Measurements from ENCODE around the gene TBX5.
"Not testable (repeated sequence)": the region's sequence is repeated elsewhere in the genome, so short reads cannot be mapped to it uniquely, and the experiment has no call there.

TBX5 gene

DNA sequence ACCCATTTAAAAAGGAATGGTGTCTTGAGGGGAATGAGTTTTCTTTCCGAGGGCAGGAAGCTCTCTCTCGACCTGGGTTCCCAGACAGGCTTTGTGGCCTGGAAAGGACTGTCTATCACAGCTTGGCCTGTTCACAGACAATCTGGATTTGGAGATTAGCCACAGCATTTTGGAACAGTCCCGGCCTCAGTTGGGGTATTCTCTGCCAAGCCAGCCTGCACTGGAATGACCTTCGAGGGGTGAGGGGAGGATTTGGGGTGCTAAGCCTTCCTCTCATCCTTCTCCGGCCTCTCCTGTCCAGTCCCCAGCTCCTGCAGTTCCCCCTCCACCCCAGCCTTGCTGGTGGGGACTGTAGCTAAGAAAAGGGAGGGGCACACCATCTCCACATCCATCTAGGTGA lies 13.0 kb downstream of the TBX5 start:
- Histone ChIP-seq H3K4me1 (ENCODE audit: control insufficient read depth, insufficient read depth, low read length) (peaks cover 15% of the 10 kb centered on the region), H3K4me3 (ENCODE audit: low read depth, low read length) (no peak overlapping the region), H3K9me3 (ENCODE audit: control insufficient read depth, insufficient read depth, low read length) (no peaks in the 10 kb centered on the region), H3K9ac (ENCODE audit: low read depth, low read length) (no peak overlapping the region), H3K27me3 (ENCODE audit: control insufficient read depth, insufficient read depth, low read length) (peaks cover 75% of the 10 kb centered on the region), H3K36me3 (ENCODE audit: control insufficient read depth, insufficient read depth, low read length) (no peaks in the 10 kb centered on the region)

DNA sequence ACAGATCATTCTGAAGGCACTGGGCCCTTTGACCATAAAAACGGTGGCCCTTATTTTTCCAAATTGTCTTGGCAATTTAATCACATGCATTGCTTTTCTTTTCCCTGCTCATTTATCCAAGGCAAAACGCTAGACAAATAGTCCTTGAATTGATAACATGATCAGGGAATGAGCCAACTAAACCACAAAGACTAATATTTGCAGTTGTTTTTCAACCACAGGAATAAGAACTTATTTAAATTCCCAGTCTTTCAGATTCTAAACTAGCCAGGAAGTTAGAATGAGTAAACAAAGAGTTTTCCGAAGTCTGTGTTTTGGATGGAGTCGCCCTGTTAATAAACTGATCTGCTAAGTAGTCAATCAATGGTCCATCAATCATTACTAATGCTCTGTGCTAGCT lies 14.9 kb downstream of the TBX5 start:
- peaks cover 15% of the 10 kb centered on the region for H3K4me1 ChIP-seq (ENCODE audit: control insufficient read depth, insufficient read depth, low read length)
- no peaks in the 10 kb centered on the region for H3K36me3 ChIP-seq (ENCODE audit: control insufficient read depth, insufficient read depth, low read length)
- peaks cover 57% of the 10 kb centered on the region for H3K27me3 ChIP-seq (ENCODE audit: control insufficient read depth, insufficient read depth, low read length)
- no peak overlapping the region for H3K4me3 ChIP-seq (ENCODE audit: low read depth, low read length)
- no peaks in the 10 kb centered on the region for H3K9me3 ChIP-seq (ENCODE audit: control insufficient read depth, insufficient read depth, low read length)
- H3K9ac ChIP-seq (ENCODE audit: low read depth, low read length): no peak overlapping the region

DNA sequence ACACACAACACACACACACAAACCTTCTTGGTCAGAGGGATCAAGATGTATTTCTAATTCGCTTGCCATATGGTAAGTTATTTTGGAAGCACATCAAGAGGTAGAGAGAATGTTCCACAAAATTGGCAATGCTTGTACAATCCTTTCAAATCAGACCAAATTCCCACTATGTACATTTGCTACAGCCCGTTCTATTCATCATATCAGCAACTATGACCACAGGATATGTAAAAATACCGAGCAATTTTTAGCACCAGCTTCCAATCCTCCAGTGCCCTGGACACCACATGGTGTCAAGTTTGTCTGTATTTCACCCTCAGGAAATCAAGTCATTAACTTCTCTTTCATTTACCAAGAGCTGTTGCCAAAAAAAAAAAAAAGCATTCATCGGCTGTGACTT lies 21.2 kb downstream of the TBX5 start:
- H3K27me3 ChIP-seq (ENCODE audit: control insufficient read depth, insufficient read depth, low read length): no peaks in the 10 kb centered on the region
- H3K9ac ChIP-seq (ENCODE audit: low read depth, low read length): no peak overlapping the region
- no peak overlapping the region for H3K4me3 ChIP-seq (ENCODE audit: low read depth, low read length)
- no peaks in the 10 kb centered on the region for H3K9me3 ChIP-seq (ENCODE audit: control insufficient read depth, insufficient read depth, low read length)
- no peaks in the 10 kb centered on the region for H3K4me1 ChIP-seq (ENCODE audit: control insufficient read depth, insufficient read depth, low read length)
- H3K36me3 ChIP-seq (ENCODE audit: control insufficient read depth, insufficient read depth, low read length): no peaks in the 10 kb centered on the region

DNA sequence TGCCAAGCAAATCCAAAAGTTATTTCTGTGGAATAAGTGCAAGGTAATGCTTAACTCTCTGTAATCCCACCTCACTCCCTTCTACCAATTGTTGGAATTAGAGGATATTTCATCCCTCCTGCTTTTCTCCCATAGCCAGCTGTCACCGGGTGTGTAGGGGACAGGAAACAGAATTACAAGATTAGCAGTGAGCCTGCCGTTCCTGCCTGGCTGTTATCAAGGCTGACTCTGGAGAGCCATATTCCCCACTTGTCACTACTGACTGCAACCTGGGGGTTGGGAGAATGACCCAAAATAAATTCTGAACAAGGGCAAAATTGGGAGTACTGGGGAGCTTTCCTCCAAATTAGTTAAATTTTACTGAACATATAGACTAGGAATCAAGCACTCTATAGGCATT lies 24.8 kb downstream of the TBX5 start:
- no peaks in the 10 kb centered on the region for H3K36me3 ChIP-seq (ENCODE audit: control insufficient read depth, insufficient read depth, low read length)
- no peak overlapping the region for H3K9ac ChIP-seq (ENCODE audit: low read depth, low read length)
- no peak overlapping the region for H3K4me3 ChIP-seq (ENCODE audit: low read depth, low read length)
- H3K4me1 ChIP-seq (ENCODE audit: control insufficient read depth, insufficient read depth, low read length): no peaks in the 10 kb centered on the region
- peaks cover 4% of the 10 kb centered on the region for H3K27me3 ChIP-seq (ENCODE audit: control insufficient read depth, insufficient read depth, low read length)
- no peaks in the 10 kb centered on the region for H3K9me3 ChIP-seq (ENCODE audit: control insufficient read depth, insufficient read depth, low read length)

DNA sequence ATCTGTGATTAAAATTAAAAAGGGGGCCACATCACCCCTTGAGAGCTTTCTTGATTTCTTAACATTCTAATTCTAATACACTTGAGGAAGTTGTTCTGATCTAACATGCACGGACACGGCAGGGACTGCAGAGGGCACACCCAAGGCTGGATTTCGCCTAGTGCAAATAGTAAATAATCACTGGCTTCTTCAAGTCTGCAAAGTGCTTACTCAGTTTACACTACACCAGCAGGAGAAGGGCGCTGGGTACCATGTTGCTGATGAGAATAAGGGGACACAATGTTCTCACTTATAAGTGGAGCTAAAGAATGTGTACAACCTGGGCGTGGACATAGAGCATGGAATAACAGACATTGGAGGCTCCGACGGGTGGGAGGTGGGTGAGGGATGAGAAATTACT lies 34.2 kb downstream of the TBX5 start:
- Histone ChIP-seq H3K9ac (ENCODE audit: low read depth, low read length) (no peak overlapping the region), H3K27me3 (ENCODE audit: control insufficient read depth, insufficient read depth, low read length) (peaks cover 2% of the 10 kb centered on the region)

DNA sequence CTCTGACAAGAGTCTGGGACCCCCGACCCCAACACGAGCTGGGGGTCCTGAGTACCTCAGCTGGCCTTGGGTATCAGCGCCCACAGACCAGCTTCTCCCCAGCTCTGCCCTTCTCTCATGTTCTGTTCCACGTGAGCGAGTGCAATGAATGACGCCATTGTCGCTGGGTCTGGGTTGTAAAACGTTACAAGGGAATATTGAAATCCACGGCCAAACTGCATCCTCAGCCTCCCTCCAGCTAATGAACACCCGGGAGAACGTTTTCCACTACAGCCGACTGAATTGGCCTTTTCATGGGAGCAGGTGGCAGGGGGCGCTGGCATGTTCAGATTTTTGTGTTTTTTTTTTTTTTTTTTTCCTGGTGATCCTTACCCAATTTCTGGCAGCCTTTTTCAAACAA lies 34.7 kb downstream of the TBX5 start:
- Histone ChIP-seq H3K9me3 (ENCODE audit: control insufficient read depth, insufficient read depth, low read length) (no peaks in the 10 kb centered on the region), H3K27me3 (ENCODE audit: control insufficient read depth, insufficient read depth, low read length) (peaks cover 2% of the 10 kb centered on the region), H3K4me1 (ENCODE audit: control insufficient read depth, insufficient read depth, low read length) (no peaks in the 10 kb centered on the region), H3K36me3 (ENCODE audit: control insufficient read depth, insufficient read depth, low read length) (no peaks in the 10 kb centered on the region), H3K4me3 (ENCODE audit: low read depth, low read length) (no peak overlapping the region), H3K9ac (ENCODE audit: low read depth, low read length) (no peak overlapping the region)

More for the DNA sequence above, 34.2 kb downstream of the TBX5 start:
- H3K4me3 ChIP-seq (ENCODE audit: low read depth, low read length): no peak overlapping the region
- no peaks in the 10 kb centered on the region for H3K9me3 ChIP-seq (ENCODE audit: control insufficient read depth, insufficient read depth, low read length)
- H3K36me3 ChIP-seq (ENCODE audit: control insufficient read depth, insufficient read depth, low read length): no peaks in the 10 kb centered on the region
- no peaks in the 10 kb centered on the region for H3K4me1 ChIP-seq (ENCODE audit: control insufficient read depth, insufficient read depth, low read length)

DNA sequence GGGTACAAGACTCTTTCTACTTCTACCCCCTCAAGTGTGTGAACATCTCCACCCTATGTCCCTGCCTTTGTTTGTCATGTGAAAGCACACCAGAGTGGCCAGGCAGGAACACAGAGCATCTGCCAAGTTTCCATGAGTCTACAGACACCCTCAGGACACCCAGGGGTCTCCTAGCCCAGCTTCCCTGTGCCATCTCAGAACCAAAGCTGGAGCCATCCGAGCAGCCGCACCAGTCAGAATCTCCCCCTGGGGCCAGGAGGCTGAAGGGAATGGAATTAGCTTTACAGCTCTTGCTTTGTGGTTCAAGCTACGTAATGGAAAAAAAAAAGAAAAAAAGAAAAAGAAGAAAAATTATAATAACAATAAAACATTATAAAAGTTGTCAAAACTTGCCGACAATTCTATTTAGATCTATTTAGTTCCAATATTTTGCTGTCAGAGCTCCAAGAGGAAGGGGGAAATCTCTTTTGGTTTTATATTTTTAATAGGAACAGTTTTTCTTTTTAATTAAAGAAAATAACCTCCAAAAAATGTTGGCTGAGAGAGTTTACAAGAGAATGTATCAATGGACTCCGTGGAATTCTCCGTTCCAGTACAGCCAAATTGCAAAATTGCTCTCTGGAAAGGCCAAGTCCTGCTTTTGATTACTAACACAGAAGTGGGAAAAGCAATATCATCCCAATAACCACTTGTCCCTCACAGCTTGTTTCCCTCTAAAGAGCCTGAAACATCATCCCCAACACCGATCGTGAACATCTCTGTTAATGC lies 37.1 kb downstream of the TBX5 start:
- Histone ChIP-seq H3K9me3 (ENCODE audit: control insufficient read depth, insufficient read depth, low read length) (no peaks in the 10 kb centered on the region), H3K4me3 (ENCODE audit: low read depth, low read length) (no peak overlapping the region), H3K27me3 (ENCODE audit: control insufficient read depth, insufficient read depth, low read length) (peaks cover 2% of the 10 kb centered on the region), H3K4me1 (ENCODE audit: control insufficient read depth, insufficient read depth, low read length) (no peaks in the 10 kb centered on the region), H3K9ac (ENCODE audit: low read depth, low read length) (no peak overlapping the region), H3K36me3 (ENCODE audit: control insufficient read depth, insufficient read depth, low read length) (no peaks in the 10 kb centered on the region)

DNA sequence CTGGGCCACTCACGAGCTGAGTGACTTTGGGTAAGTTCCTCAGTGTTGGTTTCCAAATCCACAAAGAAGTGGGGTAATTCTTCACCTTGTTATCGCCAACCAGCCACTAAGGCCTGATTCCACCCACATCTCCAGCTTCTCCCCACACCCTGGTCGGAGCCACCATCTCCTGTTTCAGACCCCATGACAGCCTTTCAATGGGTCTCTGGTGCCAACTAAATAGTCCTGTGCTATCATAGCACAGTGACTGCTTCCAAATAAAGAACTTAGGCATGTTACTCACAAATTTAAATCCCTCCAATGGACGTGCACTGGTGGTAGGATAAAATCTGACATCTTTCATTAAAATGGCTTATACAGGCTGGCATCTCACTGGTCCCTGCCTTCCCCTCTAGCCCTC lies 44.0 kb downstream of the TBX5 start:
- Histone ChIP-seq H3K9ac (ENCODE audit: low read depth, low read length) (no peak overlapping the region), H3K4me3 (ENCODE audit: low read depth, low read length) (no peak overlapping the region), H3K27me3 (ENCODE audit: control insufficient read depth, insufficient read depth, low read length) (no peaks in the 10 kb centered on the region), H3K36me3 (ENCODE audit: control insufficient read depth, insufficient read depth, low read length) (no peaks in the 10 kb centered on the region), H3K9me3 (ENCODE audit: control insufficient read depth, insufficient read depth, low read length) (no peaks in the 10 kb centered on the region), H3K4me1 (ENCODE audit: control insufficient read depth, insufficient read depth, low read length) (no peaks in the 10 kb centered on the region)

DNA sequence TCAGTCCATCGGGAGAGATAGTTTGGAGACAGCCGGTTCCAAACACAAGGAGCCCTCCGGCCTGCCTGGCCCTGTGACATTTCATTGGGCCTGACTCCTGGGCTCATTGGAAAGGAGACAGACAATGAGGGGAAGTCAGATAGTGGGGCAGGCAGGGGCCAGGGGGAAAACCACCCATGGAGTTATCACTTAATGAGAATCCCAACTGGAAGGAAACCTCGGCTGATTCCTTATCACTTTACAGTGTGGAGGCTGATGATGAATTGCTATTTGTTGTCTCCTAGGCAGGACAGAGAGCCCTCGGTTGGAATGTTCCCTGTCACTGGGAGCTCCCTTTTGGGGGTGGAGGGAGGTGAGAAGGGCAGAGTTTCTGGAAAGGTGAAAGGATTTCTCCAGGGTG lies 44.4 kb downstream of the TBX5 start:
- Histone ChIP-seq H3K27me3 (ENCODE audit: control insufficient read depth, insufficient read depth, low read length) (no peaks in the 10 kb centered on the region), H3K9ac (ENCODE audit: low read depth, low read length) (no peak overlapping the region), H3K36me3 (ENCODE audit: control insufficient read depth, insufficient read depth, low read length) (no peaks in the 10 kb centered on the region), H3K4me3 (ENCODE audit: low read depth, low read length) (no peak overlapping the region), H3K4me1 (ENCODE audit: control insufficient read depth, insufficient read depth, low read length) (no peaks in the 10 kb centered on the region), H3K9me3 (ENCODE audit: control insufficient read depth, insufficient read depth, low read length) (no peaks in the 10 kb centered on the region)

DNA sequence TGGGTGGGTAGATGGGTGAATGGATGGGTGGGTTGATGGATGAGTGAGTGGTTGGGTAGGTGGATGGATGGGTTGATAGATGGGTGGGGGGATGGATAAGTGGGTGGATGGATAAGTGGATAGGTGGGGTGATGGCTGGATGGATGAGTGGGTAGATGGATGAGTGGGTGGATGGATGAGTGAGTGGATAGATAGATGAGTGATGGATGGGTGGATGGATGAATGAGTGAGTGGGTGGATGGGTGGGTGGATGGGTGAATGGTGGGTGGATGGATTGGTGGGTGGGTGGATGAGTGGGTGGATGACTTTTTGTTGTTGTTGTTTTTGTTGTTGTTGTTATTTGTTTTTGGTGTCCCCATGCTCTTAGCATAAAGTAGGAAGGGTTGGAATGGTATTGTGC lies 45.5 kb downstream of the TBX5 start:
- Histone ChIP-seq H3K36me3 (ENCODE audit: control insufficient read depth, insufficient read depth, low read length) (no peaks in the 10 kb centered on the region), H3K9me3 (ENCODE audit: control insufficient read depth, insufficient read depth, low read length) (no peaks in the 10 kb centered on the region), H3K4me3 (ENCODE audit: low read depth, low read length) (no peak overlapping the region), H3K27me3 (ENCODE audit: control insufficient read depth, insufficient read depth, low read length) (no peaks in the 10 kb centered on the region), H3K9ac (ENCODE audit: low read depth, low read length) (no peak overlapping the region), H3K4me1 (ENCODE audit: control insufficient read depth, insufficient read depth, low read length) (no peaks in the 10 kb centered on the region)

DNA sequence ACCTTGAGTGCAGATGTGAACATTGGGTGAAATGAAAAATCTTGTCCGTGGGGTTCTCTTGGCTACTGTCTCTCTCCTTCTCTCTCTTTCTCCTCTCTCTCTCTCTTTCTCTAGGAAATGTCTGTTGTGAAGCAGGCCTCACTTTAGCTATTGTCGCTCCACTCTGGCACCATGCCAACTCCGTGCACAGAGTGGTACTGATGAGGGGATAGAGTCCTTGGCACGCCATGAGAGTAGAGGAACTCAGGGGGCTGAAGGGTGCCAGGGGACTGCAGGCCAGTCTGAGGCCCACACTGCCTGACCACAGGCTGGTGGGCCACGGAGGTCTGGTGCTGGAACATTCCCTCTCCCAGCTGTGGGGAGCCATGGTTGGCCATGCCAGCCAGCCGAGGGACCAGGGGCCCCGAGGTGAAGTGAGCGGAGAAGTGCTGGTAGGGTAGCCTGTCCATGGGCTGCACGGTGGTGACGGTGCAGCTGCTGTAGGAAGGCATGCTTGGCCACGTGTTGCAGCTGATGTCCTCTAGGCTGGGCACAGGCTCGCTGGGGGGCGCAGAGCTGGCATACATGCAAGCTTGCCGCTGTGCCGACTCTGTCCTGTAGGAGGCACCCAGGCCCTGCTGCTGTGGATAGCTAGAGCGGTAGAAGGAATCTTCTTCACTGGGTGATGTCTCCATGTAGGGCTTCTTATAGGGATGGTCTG lies 50.4 kb downstream of the TBX5 start:
- H3K36me3 ChIP-seq (ENCODE audit: control insufficient read depth, insufficient read depth, low read length): no peaks in the 10 kb centered on the region
- no peaks in the 10 kb centered on the region for H3K4me1 ChIP-seq (ENCODE audit: control insufficient read depth, insufficient read depth, low read length)
- no peaks in the 10 kb centered on the region for H3K9me3 ChIP-seq (ENCODE audit: control insufficient read depth, insufficient read depth, low read length)
- no peaks in the 10 kb centered on the region for H3K27me3 ChIP-seq (ENCODE audit: control insufficient read depth, insufficient read depth, low read length)
- H3K4me3 ChIP-seq (ENCODE audit: low read depth, low read length): no peak overlapping the region
- no peak overlapping the region for H3K9ac ChIP-seq (ENCODE audit: low read depth, low read length)

DNA sequence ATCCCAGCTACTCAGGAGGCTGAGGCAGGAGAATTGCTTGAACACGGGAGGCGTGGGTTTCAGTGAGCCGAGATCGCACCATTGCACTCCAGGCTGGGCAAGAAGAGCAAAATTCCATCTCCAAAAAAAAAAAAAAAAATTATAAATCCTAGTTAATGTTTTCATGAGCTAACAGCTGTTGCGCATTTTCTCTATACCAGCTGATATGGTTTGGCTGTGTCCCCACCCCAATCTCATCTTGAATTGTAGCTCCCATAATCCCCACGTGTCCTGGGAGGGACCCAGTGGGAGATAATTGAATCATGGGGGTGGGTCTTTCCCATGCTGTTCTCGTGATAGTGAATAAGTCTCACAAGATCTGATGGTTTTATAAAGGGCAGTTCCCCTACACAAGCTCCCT lies 56.7 kb downstream of the TBX5 start:
- not testable (repeated sequence) for H3K36me3 ChIP-seq (ENCODE audit: control insufficient read depth, insufficient read depth, low read length); H3K9me3 ChIP-seq (ENCODE audit: control insufficient read depth, insufficient read depth, low read length); H3K27me3 ChIP-seq (ENCODE audit: control insufficient read depth, insufficient read depth, low read length); H3K4me3 ChIP-seq (ENCODE audit: low read depth, low read length); H3K4me1 ChIP-seq (ENCODE audit: control insufficient read depth, insufficient read depth, low read length); H3K9ac ChIP-seq (ENCODE audit: low read depth, low read length)
